ENCODE results near the gene ALG2.

Gene ALG2, protein sequence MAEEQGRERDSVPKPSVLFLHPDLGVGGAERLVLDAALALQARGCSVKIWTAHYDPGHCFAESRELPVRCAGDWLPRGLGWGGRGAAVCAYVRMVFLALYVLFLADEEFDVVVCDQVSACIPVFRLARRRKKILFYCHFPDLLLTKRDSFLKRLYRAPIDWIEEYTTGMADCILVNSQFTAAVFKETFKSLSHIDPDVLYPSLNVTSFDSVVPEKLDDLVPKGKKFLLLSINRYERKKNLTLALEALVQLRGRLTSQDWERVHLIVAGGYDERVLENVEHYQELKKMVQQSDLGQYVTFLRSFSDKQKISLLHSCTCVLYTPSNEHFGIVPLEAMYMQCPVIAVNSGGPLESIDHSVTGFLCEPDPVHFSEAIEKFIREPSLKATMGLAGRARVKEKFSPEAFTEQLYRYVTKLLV

DNA sequence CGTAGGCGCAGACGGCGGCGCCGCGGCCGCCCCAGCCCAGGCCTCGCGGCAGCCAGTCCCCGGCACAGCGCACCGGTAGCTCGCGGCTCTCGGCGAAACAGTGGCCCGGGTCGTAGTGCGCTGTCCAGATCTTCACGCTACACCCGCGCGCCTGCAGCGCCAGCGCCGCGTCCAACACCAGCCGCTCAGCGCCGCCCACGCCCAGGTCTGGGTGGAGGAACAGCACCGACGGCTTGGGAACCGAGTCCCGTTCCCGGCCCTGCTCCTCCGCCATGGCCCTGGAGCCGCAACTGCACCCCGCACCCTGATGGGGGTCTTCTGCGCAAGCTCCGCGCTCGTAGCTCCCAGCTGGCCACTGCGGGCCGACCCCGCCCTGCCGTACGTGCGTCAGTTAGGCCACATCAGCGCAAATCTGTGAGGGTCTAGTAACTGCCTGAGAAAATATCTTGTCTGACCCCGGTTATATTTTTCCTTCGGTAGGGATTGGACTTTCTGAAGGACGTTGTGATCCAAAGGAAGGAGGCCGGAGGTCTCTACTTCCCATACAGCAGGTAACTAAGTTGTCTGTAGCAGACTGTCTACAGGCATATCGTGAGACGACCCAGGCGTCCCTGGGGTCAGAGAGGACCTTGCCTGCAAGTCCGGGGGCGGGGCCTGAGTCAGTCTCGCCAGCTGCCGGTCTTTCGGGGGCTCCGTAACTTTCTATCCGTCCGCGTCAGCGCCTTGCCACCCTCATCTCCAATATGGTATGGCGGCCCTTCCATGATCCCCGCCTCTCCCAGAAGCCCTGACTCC, at the start of gene ALG2, which contains the start of gene SEC61B:
ALG2 (minus strand) TSS at position 322 of the 795 bp plus-strand sequence; CDS start at position 274, 48 bp downstream.
SEC61B (plus strand) TSS at position 662 of the 795 bp plus-strand sequence; CDS start at position 744, 82 bp downstream.
- DNase-seq: peak; percentile 84 to 93

DNA sequence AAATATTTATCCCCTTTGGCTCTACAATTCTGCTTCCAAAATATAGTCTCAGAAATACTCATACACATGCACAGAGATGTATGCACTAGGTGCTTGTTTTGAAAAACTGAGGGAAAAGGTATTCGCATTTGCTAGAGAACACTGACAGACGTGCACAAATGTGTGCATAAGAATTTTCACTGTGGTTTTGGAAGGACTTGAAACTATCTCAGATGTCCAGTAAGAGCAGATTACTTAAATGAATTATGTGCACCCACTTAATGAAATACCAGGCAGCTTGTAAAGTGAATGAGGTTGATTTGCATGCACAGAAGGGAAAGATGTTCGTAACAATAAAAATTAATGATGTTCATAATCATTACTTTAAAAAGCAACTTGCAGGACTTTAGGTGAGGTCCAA, 48.7 kb upstream of the ALG2 start:
- DNase-seq: no peak

DNA sequence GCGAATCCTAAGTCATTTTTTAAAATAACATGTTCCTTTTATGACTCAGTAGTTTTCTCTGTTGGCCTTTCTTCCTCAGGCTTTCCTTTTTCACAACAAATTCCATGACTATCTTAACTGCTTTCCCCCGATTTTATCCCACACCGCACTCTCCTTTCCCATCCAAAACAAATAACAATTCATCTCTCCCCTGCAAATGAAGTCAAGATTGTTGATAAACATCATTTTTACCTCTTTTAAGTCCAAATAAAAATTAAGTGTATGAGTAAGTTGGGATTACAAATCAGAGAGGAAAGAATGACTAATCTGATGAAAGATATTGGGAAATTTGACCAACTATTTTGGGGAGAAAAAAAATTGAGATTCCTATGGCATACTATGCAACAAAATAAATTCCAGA, 47.7 kb upstream of the ALG2 start:
- DNase-seq: no peak

DNA sequence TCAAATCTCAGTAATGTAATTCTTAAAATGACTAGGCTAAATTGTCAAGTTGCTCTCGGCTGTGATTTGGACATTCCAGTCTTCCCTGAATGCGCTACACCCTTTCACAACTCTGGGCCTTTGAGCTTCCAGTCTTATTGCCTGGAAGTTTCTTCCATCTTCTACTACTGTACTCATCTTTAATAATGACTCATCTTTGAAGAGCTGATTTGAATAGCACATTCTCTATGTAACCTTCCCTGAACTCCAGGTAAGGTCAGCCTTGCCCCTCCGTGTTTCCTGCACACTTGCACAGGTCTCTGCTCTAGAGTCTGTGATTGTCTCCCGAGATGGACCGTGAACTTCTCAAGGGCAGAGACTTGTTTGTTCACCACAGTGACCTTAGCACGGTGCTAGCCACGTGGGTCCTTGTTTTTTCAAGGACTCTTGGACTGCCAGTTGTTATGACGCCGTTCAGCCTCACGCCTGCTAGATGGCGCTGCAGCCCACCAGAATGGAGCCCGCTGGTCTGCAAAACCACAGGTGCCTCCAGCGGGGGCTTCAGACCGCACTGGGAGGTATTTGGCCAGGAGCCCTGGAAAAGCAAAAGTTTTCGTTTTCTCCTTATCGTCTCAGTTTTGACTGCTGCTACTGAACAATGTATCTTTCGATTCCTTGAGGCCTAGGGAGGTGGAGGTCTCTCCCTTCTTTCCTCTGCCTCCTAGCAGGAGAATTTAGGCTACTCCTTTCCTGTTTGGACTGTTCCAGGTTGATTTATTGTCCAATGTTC, 44.7 kb upstream of the ALG2 start:
- peak; percentile 48 to 62 for DNase-seq

DNA sequence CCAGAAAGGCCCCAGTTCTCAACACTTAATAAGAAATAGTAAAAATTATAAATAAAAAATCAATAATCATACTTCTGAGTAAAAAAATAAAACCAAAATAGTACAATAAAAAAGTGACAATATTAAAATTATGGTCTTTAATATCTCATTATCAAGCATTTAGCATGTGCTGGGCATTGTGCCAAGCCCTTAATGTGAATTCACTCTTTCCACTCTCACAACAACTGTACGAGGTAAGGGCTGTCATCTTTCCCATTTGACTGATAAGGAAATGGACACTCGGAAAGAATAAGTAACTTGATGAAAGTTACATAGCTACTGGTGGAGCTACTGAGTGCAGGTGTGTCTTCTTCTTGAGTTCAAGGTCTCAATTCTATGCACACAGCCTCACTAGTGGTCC, 43.9 kb upstream of the ALG2 start:
- no peak for DNase-seq

DNA sequence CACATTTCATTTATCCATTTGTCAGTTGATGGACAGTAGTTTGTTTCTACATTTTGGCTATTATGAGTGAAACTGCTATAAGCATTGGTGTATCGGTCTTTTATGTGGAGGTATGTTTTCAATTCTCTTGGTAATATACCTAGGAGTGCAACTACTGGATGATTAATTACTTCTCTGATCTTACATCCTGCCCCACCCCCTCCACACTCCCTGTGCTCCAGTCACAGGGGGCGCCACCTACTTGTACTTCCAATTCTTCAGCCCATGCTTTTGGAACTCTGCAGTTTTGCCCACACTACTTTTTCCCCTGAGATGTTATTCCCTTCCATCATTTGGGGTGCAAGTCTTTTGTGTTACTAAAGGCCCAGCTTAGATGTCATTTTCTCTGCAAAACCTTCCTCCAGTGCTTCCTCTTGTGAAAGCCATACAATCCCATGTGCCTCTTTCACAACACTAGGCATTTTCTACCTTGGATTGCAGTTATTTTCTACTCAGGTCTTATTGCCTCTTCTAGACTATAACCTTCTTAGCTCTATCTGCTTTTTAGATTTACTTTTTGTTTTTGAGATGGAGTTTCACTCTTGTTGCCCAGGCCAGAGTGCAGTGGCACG, 42.4 kb upstream of the ALG2 start:
- no peak for DNase-seq

DNA sequence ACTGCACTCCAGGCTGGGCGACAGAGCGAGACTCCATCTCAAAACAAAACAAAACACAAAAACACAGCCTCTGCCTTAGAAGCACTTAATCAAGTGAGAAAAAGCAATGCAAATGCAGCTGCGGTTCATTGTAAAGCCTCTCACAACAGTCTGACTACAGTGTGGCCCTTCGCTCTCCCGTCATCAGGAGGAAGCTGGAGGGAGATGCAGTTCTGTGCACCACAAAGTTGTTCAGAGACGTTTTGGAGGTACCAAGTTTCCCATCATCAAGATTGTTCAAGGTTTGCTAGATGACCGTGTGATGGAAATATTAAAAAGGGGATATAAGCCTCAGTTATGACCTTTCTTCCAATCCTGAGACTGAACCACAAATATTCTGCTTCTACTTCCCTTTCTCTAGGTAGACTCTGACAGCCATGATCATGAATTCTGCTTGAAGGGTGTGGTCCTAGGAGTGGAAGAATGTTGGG, 41.2 kb upstream of the ALG2 start:
- no peak for DNase-seq

DNA sequence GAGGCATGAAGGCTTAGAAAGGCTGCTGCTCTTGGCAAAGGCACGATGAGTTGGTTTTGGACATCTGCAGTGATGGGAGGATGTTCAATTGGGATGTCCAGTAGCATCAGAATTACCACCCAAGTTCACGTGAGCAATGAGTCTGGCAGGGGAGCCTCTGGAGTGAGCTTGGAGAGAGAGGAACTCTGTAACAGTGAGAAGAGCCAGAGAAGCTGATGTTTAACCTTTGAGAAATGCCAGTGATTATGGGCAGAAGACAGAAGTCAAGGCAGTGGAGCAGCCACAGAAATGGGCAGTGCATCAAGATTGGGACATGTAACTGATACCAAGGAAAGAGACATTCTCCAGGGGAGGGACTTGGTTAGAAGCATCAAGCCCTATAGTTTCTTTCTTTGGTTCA, 40.2 kb upstream of the ALG2 start:
- DNase-seq: no peak

DNA sequence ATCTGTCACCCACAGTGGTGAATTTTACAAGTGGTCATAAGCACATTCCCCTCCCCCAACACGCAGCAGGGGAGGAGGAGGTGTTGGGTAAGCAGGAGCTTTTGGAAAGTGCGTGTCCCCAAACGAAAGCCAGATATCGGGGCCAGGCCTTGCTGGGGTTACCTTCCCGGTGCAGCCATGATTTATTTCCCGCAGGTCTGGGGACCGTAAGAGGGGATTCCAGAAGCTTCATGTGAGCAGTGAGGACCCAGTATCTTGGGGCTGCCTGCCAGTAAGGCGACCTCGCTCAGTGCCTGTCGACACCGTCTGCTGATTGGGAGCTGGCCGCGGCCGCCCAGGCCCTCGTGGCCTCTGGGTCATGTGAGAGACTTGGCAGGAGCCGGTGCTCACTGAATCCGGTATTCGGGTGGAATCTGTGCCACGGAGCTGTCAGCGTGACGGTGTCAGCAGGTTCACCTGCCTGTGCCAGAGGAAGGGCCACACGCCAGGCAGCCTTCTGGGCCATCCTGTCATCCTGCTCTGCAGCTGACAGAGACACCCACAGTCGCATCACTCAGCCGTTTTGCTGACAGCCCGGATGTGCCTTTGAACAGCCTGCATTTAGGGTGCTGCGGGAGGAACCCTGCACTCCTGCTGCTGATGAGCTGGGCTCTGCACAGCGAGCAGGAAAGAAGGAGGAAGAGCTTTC, 37.6 kb upstream of the ALG2 start:
- peak in 1 of 2 experiments; percentile 20 for DNase-seq

DNA sequence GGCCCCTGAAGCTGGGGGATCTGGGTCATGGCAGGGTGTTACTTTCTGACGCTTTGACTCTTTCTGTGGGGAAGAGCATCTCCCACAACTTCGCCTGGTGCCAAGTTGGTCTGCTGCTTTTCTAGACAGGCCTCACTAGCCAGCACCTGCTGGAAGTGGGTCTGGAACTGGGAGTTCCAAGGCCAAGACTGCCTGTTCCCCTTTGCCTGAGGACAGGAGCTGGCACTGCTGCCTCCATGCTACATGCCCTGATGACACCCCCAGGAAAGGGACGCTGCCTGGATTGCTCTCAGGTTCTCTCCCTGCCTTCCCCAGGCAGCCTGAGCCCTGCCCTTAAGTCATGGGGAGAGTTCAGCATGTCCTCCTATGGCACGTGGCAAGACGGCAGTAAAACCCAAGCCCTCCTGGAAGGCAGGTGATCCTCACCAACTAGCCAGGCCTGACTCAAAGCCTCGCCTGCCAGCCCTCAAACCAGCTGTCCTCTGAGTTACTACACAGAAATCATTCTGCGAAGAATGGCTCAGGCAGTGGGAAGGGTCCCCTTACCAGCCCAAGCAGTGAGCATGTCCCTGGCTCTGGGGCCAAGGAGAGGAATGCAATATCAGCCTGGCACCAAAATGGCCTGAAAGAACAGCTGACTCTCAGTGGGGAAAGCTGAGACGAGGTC, 36.1 kb upstream of the ALG2 start:
- no peak for DNase-seq

DNA sequence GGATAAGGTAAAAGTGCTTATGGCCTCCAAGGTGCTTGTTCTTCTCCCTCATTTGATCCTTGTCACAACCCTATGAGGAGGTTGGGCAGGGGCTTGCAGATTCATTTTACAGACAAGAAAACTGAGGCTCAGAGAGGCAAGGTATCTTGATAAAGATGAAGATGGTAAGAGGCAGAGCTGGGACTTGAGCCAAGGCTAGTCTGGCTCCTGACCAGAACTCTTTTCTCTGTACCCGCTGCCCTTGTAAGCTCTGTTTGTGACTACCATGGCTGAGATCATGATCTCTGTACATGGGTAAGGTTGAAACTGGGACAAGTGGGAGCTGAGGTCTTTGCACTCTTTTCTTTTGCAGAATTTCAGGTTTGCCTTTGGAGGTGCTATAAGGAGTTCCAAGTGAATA, 33.9 kb upstream of the ALG2 start:
- DNase-seq: no peak

DNA sequence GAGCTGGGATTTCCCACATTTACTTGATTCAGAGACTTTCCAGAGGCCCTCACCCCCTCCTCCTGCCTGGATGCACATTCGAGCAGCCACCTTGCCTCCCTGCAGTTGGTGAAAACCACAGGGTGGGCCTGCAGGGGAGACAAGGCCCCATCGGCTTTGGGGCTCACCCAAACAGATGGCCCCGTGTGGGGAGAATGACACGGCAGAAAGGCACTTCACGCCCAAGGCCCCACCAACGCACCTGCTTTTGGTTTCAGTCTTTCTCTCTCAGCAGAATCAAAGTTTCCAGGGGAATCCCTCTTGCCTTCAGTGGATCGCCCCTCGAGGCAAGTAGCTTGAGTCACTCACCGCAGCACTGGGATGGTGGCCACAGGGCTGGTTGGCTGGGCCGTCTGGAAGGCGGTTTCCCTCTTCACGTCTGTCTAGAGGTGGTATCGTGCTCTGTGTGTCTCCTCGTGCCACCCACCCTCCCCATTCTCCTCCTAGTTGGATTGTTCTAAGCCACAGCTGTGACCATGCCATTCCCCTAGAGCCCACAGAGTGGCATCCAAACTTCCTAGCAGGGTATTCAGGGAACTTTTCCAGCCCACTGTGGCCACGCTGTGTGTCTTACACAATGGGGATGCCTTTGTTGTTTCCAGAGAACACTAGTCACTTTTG, 32.2 kb upstream of the ALG2 start:
- no peak for DNase-seq

DNA sequence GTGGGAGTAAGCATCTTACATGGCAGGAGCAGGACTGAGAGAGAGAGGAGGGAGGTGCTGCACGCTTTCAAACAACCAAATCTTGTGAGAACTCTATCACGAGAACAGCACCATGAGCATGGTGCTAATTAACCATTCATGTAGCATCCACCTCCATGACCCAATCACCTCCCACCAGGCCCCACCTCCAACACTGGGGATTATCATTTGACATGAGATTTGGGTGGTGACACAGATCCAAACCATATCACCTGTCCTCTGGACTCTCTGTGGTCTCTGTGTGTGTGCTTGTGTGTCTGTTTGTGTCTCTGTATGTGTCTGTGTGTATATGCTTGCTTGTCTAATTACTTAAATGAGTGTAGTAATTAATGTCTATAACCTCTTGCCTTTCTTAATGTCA, 31.4 kb upstream of the ALG2 start:
- no peak for DNase-seq

DNA sequence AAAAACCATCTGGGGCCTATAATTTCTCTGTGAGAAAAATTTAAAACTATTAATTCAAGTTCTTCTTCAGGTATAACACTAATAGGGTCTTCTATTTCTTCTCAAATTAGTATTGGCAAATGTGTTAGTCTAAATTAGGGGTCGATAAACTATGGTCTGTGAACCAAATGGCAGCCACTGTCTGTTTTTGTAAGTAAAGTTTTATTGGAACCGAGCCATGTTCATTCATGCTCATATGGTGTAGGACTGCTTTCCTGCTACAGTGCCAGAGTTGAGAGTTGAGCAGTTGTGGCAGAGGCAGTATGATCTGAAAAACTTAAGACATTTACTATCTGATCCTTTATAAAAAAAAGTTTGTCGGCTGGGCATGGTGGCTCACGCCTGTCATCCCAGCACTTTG, 29.4 kb upstream of the ALG2 start:
- peak in 1 of 2 experiments; percentile 3 for DNase-seq

DNA sequence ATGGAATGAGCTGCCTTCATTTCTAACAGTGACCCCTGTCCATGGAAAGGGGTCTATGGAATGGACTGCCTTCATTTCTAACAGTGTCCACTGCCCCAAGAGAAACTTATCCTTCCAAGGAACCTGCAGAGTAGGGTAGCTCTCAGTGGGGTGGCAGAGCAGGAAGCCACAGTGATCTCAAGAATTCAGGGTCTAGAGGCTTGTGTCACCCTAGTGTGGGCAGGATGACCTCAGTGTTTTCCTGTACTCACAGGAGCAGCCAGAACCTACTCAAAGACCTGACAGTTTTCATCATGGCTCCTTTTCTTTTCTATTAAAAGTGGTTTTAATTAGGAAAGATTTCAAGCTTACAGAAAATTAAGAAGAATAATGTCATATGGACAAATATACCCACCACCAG, 27.9 kb upstream of the ALG2 start:
- no peak for DNase-seq

DNA sequence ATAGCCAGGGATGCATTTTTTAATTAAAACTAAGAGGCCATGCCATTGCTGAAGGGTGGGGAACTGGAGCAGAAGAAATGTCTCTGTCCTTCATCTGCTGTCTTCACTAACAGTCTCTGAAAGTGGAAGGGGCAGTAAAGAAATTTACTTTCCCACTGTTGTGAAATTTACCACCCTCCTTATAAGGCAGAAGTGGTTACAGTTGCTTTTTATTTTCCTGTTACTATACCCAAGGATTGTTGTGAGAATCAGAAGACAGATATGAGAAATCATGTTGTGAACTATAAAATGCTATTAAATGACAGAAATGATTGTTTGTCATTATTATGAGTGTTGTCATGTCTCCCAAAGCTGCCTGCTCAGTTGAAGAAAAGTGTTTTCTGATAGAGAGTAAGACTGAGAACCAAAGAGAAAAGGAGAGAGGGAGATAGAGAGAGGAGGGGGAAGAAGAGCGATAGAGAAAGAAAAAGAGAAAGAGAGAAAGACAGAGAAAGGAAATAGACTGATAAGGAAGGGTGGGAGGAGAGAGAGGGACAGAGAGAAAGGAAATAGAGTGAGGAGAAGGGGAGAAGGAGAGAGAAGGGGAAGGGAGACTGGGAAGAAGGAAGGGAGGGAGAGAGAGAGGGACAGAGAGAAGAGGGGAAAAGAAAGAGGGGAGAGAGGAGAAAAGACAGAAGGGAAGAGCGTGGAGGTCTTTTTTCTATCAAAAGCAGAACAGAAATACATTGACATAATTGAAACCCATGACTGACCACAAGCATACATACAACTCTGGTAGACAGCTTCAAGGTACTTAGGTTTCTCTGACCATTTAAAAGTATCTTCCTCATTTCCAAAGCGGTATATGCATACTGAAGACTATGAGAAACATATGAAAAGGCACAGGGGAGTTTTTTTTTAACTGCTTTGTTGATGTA, 22.9 kb upstream of the ALG2 start:
- DNase-seq: no peak

DNA sequence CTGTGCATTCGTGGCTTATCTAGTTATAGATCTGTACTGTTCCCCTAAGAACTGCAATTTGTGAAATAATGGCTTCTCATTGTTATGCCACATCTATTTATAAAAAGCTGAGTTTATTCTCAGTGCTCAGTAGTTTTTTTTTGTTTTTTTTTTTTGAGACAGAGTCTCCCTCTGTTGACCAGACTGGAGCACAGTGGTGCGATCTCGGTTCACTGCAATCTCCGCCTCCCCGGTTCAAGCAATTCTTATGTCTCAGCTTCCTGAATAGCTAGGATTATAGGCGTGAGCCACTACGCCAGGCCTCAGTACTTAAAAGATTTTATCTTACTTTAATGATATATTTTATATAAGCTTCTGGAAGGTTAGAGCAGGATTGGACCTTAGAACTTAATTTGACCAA, 19.4 kb upstream of the ALG2 start:
- DNase-seq: no peak

DNA sequence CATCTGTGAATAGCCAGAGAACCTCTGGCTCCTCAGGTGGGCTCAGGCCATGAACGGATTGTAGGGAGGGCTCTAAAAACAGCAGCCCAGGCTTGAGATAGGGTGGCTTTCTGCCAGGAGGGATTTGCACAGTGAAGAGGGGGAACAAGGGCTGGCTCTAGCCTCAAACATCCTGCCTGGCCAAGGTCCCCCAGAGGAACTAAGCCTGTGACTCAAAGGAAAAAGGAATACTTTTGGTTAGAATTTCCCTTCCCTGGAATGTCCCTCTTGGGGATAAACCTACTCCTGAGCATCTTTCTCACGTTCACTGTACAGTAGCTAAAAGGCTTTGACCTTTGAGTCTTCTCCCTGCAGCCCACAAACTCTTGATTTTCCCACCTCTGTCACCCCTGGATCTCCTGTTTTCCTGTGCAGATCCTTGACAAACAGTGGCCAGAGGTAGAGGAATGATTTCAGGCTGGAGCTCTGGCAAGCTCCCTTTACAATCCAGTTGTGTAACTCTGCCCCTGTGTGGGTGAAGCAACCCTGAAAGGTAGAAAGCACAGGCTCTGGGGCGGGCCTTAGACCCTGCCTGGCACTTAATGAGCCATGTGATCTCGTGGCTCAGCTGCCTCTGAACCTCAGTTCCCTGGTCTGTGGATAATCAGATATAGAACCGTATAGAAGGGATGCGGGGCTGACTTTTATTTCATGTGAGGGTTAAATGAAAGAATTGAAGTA, 17.8 kb upstream of the ALG2 start:
- no peak for DNase-seq

DNA sequence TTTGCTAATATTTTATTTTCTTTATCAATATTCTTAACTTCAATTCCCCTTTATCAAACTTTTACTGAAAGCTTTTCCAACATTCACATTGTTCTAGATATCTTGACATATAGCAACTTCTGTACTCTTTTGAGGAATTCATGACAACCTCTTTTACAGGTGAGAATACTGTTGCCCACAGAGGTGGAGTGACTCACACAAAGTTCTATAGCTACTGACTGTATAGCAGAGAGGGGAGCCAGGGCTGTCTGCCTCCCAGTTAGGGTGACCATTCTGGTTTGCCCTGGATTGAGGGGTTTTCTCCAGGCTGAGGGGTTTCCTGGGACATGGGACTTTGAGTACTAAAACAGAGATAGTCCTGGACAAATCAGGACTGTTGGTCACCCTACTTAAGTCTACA, 16.6 kb upstream of the ALG2 start:
- DNase-seq: no peak

Data from NCI-H446 (cell line).